B cell (primary cell): ENCODE results near the gene ZMIZ1. TPM values are rescaled to one million over a fixed set of nuclear protein-coding genes. Genes with fewer than 3 reads are reported as not detected.

Source experiments
- ATAC-seq: fragments of 200-7000 bp; cut with Tn5 transposase; one replicate; pipeline ENCODE4 v1.10.0; 2021; ENCODE audit warnings: low read depth, mild to moderate bottlenecking, moderate number of reproducible peaks, moderate library complexity
- CTCF ChIA-PET: fragments of 350-600 bp; sonication (Branson Sonifier 250); formaldehyde crosslinking; loops from one replicate; lab custom pipeline; 2021; ENCODE audit warnings: antibody characterized with exemption, inconsistent platforms; lab: Charles Lee
- POLR2A ChIA-PET: fragments of 350-600 bp; sonication (Branson Sonifier 250); formaldehyde crosslinking; loops from one replicate; lab custom pipeline; 2021; ENCODE audit warnings: antibody characterized with exemption; lab: Charles Lee
- DNase-seq: peaks from one replicate; pipeline ENCODE4 v3.0.0; 2013
- H2AFZ ChIP-seq: 2 replicates; pipeline ENCODE4 v1.6.1; 2012; ENCODE audit warnings: mild to moderate bottlenecking, low read depth, low read length; ENCODE audit not compliant: insufficient read depth, poor library complexity, severe bottlenecking
- H3K27ac ChIP-seq, 2 donors: 1 replicate in 1 of 2; 2 replicates in 1 of 2; pipeline ENCODE4 v1.5.1; 2012 to 2013; ENCODE audit warnings: low read length in 2 of 2, mild to moderate bottlenecking in 2 of 2, moderate library complexity in 1 of 2
- H3K27me3 ChIP-seq, 4 experiments: fragments of 200-600 bp in 1 of 4; sonication (generic) in 1 of 4; replicated peaks in 1 of 4; 1 replicate in 2 of 4; 2 replicates in 2 of 4; pipeline versions ENCODE4 v1.6.1 to v1.7.0; 2013 to 2016; ENCODE audit warnings: low read length in 3 of 4, mild to moderate bottlenecking in 2 of 4, mixed read lengths in 1 of 4, moderate library complexity in 1 of 4; ENCODE audit not compliant: insufficient read depth in 4 of 4, control insufficient read depth in 3 of 4; ENCODE audit errors: control extremely low read depth in 1 of 4
- H3K36me3 ChIP-seq, 2 experiments: replicated peaks in 1 of 2; 1 replicate in 1 of 2; 2 replicates in 1 of 2; pipeline versions ENCODE4 v1.6.1 to v1.7.1; 2013; ENCODE audit warnings: low read length in 1 of 2; ENCODE audit not compliant: insufficient read depth in 2 of 2, control insufficient read depth in 1 of 2; ENCODE audit errors: control extremely low read depth in 1 of 2, extremely low read depth in 1 of 2
- H3K4me1 ChIP-seq, 2 donors: fragments of 200-600 bp in 1 of 2; sonication (generic) in 1 of 2; 1 replicate in 1 of 2; 2 replicates in 1 of 2; pipeline versions ENCODE4 v1.5.1 to v1.6.1; 2013 to 2017; ENCODE audit warnings: low read length in 2 of 2; ENCODE audit not compliant: control insufficient read depth in 2 of 2, insufficient read depth in 2 of 2
- H3K4me2 ChIP-seq: replicated peaks from 2 replicates; pipeline ENCODE3; 2012; ENCODE audit warnings: mild to moderate bottlenecking, low read depth, low read length; ENCODE audit not compliant: poor library complexity, severe bottlenecking
- H3K4me3 ChIP-seq, 5 experiments: fragments of 200-600 bp in 1 of 5; sonication (generic) in 1 of 5; 1 replicate in 3 of 5; 2 replicates in 2 of 5; pipeline versions ENCODE4 v1.5.1 to v1.7.0; 2011 to 2016; ENCODE audit warnings: low read length in 4 of 5, mild to moderate bottlenecking in 4 of 5, low read depth in 2 of 5, control low read depth in 1 of 5, moderate library complexity in 1 of 5; ENCODE audit not compliant: insufficient read depth in 1 of 5; ENCODE audit errors: control extremely low read depth in 1 of 5, extremely low read depth in 1 of 5
- H3K79me2 ChIP-seq: fragments of 200-600 bp; sonication (generic); one replicate; pipeline ENCODE4 v1.6.0; 2016; ENCODE audit warnings: low read length; ENCODE audit not compliant: control insufficient read depth, insufficient read depth
- H3K9ac ChIP-seq: fragments of 200-600 bp; sonication (generic); 2 replicates; pipeline ENCODE4 v1.6.1; 2017; ENCODE audit warnings: mild to moderate bottlenecking, low read length, moderate library complexity
- H3K9me3 ChIP-seq, 3 donors: one replicate each; pipeline versions ENCODE4 v1.6.1 to v1.7.1; 2013; ENCODE audit warnings: low read length in 2 of 3; ENCODE audit not compliant: control insufficient read depth in 2 of 3, insufficient read depth in 1 of 3; ENCODE audit errors: control extremely low read depth in 1 of 3
- H4K20me1 ChIP-seq: 2 replicates; pipeline ENCODE4 v1.6.0; 2012; ENCODE audit warnings: mild to moderate bottlenecking, low read length; ENCODE audit not compliant: insufficient read depth, control insufficient read depth, poor library complexity, severe bottlenecking
- H3K27ac Mint-ChIP-seq: one replicate; pipeline ENCODE4 v1.8.0; 2021; ENCODE audit warnings: mixed read lengths
- H3K27me3 Mint-ChIP-seq: one replicate; pipeline ENCODE4 v1.8.0; 2021; ENCODE audit warnings: mixed read lengths
- H3K4me1 Mint-ChIP-seq: one replicate; pipeline ENCODE4 v1.8.0; 2021; ENCODE audit warnings: mixed read lengths
- H3K4me3 Mint-ChIP-seq: one replicate; pipeline ENCODE4 v1.8.0; 2021; ENCODE audit warnings: mixed read lengths
- H3K9me3 Mint-ChIP-seq: one replicate; pipeline ENCODE4 v1.8.0; 2022; ENCODE audit warnings: mixed read lengths; ENCODE audit not compliant: insufficient read depth
- EZH2 ChIP-seq: IDR thresholded peaks from 2 replicates; pipeline ENCODE4 v1.6.1; 2012; ENCODE audit warnings: borderline replicate concordance, low read depth, mild to moderate bottlenecking, moderate library complexity, low read length; ENCODE audit not compliant: insufficient read depth, poor library complexity, severe bottlenecking
- whole genome bisulfite sequencing: methylation state at CpG from one replicate; pipeline ENCODE4 v1.1.5; 2013; ENCODE audit warnings: missing lambda C conversion rate; ENCODE audit not compliant: insufficient coverage; 5-methylcytosine and 5-hydroxymethylcytosine counted together
- intact Hi-C: fragments of 100-400 bp; cut with micrococcal nuclease; formaldehyde crosslinking; loops from one replicate; pipeline ENCODE4 v1.10.0; 2022
- polyA plus RNA-seq: library from polyadenylated mRNA; depleted of rRNA; stranded (reverse); fragments of >200 nt; gene quantifications from 2 replicates; pipeline ENCODE4 v1.2.3, GENCODE V29; 2012
- total RNA-seq, 2 donors: library from RNA; stranded (reverse); fragments of 120-200 nt in 1 of 2; gene quantifications; 1 replicate in 1 of 2; 2 replicates in 1 of 2; pipeline versions ENCODE4 v1.2.3 to v1.2.4, GENCODE V29; 2013 to 2022
- TF ChIP-seq, protein P1 (sequence below): fragments of 200-600 bp; IDR thresholded peaks from one replicate; pipeline ENCODE4 v1.8.0; 2022; ENCODE audit warnings: antibody characterized with exemption, mild to moderate bottlenecking

The ZMIZ1 gene
- total and polyA plus RNA-seq, 2 donors (not counting 1 experiment from before 2014, with no cell fraction given), result 14.3 to 64.9 TPM

- H3K36me3 ChIP-seq, result no peaks in the 10 kb centered on the region
- no peak overlapping the region for H3K4me2 ChIP-seq
- H3K27ac ChIP-seq, result no peak overlapping the region
- peaks cover 0 to 8% (median 0%) of the 10 kb centered on the region in 4 experiments for H3K27me3 ChIP-seq
- POLR2A ChIA-PET, result no interaction called here
- H3K9ac ChIP-seq, result no peak overlapping the region
- intact Hi-C loops, result no loop called here
- no peak overlapping the region for H3K27ac Mint-ChIP-seq
- H3K9me3 Mint-ChIP-seq, result no peaks in the 10 kb centered on the region
- H3K4me1 Mint-ChIP-seq, result no peaks in the 10 kb centered on the region
- H3K4me3 Mint-ChIP-seq, result no peak overlapping the region
- peaks cover 0 to under 1% of the 10 kb centered on the region in 2 donors for H3K4me1 ChIP-seq
- no peaks in the 10 kb centered on the region for H3K79me2 ChIP-seq
- peaks cover 37% of the 10 kb centered on the region for H3K27me3 Mint-ChIP-seq
- DNase-seq (no peak), ATAC-seq (no peak)
- no peaks in the 10 kb centered on the region for H3K9me3 ChIP-seq
- WGBS, result 80% methylated on average over 5 of the region's 5 CpGs
- no peaks in the 10 kb centered on the region for H4K20me1 ChIP-seq
- H2AFZ ChIP-seq, result no peak overlapping the region
- TF ChIP-seq, protein P1, sequence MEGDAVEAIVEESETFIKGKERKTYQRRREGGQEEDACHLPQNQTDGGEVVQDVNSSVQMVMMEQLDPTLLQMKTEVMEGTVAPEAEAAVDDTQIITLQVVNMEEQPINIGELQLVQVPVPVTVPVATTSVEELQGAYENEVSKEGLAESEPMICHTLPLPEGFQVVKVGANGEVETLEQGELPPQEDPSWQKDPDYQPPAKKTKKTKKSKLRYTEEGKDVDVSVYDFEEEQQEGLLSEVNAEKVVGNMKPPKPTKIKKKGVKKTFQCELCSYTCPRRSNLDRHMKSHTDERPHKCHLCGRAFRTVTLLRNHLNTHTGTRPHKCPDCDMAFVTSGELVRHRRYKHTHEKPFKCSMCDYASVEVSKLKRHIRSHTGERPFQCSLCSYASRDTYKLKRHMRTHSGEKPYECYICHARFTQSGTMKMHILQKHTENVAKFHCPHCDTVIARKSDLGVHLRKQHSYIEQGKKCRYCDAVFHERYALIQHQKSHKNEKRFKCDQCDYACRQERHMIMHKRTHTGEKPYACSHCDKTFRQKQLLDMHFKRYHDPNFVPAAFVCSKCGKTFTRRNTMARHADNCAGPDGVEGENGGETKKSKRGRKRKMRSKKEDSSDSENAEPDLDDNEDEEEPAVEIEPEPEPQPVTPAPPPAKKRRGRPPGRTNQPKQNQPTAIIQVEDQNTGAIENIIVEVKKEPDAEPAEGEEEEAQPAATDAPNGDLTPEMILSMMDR, result no peak
- no peak for TF ChIP-seq EZH2
- H3K4me3 ChIP-seq, result no peak overlapping the region
- CTCF ChIA-PET, result interaction anchor here (0.5 kb wide), 1 partner anchor 16 kb away, joined by 4 read pairs; no protein-coding TSS in a partner anchor
These were observed 40.2 kb upstream of the ZMIZ1 start for GRCh38 chr10:79028451-79029010.

GRCh38 chr10:79029478-79030390 is 39.0 kb upstream of the ZMIZ1 start:
- no peaks in the 10 kb centered on the region for H3K9me3 ChIP-seq
- ATAC-seq (no peak), DNase-seq (no peak)
- peaks cover 0 to 8% (median 0%) of the 10 kb centered on the region in 4 experiments for H3K27me3 ChIP-seq
- no peak overlapping the region for H3K27ac ChIP-seq
- H4K20me1 ChIP-seq, result no peaks in the 10 kb centered on the region
- no peaks in the 10 kb centered on the region for H3K9me3 Mint-ChIP-seq
- CTCF ChIA-PET, result no interaction called here
- no peak overlapping the region for H3K4me3 Mint-ChIP-seq
- no peak overlapping the region for H3K4me2 ChIP-seq
- TF ChIP-seq, protein P1, result no peak
- TF ChIP-seq EZH2, result no peak
- H3K79me2 ChIP-seq, result no peaks in the 10 kb centered on the region
- no peak overlapping the region for H3K27ac Mint-ChIP-seq
- 89% methylated on average over 11 of the region's 12 CpGs for WGBS
- H3K4me3 ChIP-seq, result no peak overlapping the region
- H3K36me3 ChIP-seq, result no peaks in the 10 kb centered on the region
- H3K4me1 ChIP-seq, result no peaks in the 10 kb centered on the region
- intact Hi-C loops, result no loop called here
- no peak overlapping the region for H3K9ac ChIP-seq
- H2AFZ ChIP-seq, result no peak overlapping the region
- H3K27me3 Mint-ChIP-seq, result peaks cover 46% of the 10 kb centered on the region
- no peaks in the 10 kb centered on the region for H3K4me1 Mint-ChIP-seq
- POLR2A ChIA-PET, result no interaction called here
